AG04449 (cell line): ENCODE results near the gene SDHB.

Experiments
- CTCF ChIA-PET: fragments of 350-600 bp; formaldehyde crosslinking; extraction: SDS; loops from one replicate; lab custom pipeline; 2021; ENCODE audit warnings: antibody characterized with exemption; lab: Yijun Ruan, JAX
- POLR2A ChIA-PET: fragments of 400-600, 350-600 bp; formaldehyde crosslinking; extraction: SDS; loops from one replicate; lab custom pipeline; 2020; ENCODE audit warnings: antibody characterized with exemption, inconsistent platforms; lab: Yijun Ruan, JAX
- DNase-seq: peaks from one replicate; pipeline ENCODE4 v3.0.0-alpha.2; 2010; ENCODE audit warnings: low read depth, low spot score
- H3K4me3 ChIP-seq: 2 replicates; pipeline ENCODE4 v1.5.1; 2011; ENCODE audit warnings: low read depth, mild to moderate bottlenecking, control low read depth, low read length
- CTCF ChIP-seq: IDR thresholded peaks from one replicate; pipeline ENCODE4 v1.5.1; 2011; ENCODE audit warnings: mild to moderate bottlenecking, moderate library complexity, low read length, control low read depth, inconsistent platforms; ENCODE audit not compliant: insufficient read depth; ENCODE audit errors: missing control alignments

Gene SDHB

GRCh38 chr1:16986113-16986512, 67.7 kb downstream of the SDHB start:
- H3K4me3 ChIP-seq = no peak overlapping the region
- ChIA-PET CTCF (interaction anchor here (1.7 to 2.7 kb wide), 3 partner anchors 9 to 60 kb away, joined by 8 to 10 read pairs (median 8); no protein-coding TSS in a partner anchor), POLR2A (no interaction called here)
- no peak for TF ChIP-seq CTCF
- no peak for DNase-seq

GRCh38 chr1:16984717-16985116, 69.1 kb downstream of the SDHB start:
- CTCF ChIA-PET = interaction anchor here (1.9 kb wide), 1 partner anchor 24 kb away, joined by 7 read pairs; no protein-coding TSS in a partner anchor
- POLR2A ChIA-PET = interaction anchor here (1.1 to 1.2 kb wide), 2 partner anchors 15 to 19 kb away, joined by 3 read pairs; no protein-coding TSS in a partner anchor
- H3K4me3 ChIP-seq = no peak overlapping the region
- no peak for DNase-seq
- no peak for TF ChIP-seq CTCF

GRCh38 chr1:16983649-16984048, 70.2 kb downstream of the SDHB start:
- DNase-seq = no peak
- TF ChIP-seq CTCF = no peak
- ChIA-PET CTCF (interaction anchor here (1.6 kb wide), 1 partner anchor 32 kb away, joined by 5 read pairs; no protein-coding TSS in a partner anchor), POLR2A (no interaction called here)
- H3K4me3 ChIP-seq = no peak overlapping the region

GRCh38 chr1:16982902-16983301, 70.9 kb downstream of the SDHB start:
- CTCF ChIA-PET = interaction anchor here (1.6 to 5.5 kb wide), 2 partner anchors 22 to 31 kb away, joined by 5 to 38 read pairs; no protein-coding TSS in a partner anchor
- no peak for DNase-seq
- no peak overlapping the region for H3K4me3 ChIP-seq
- TF ChIP-seq CTCF = no peak
- POLR2A ChIA-PET = no interaction called here

GRCh38 chr1:16981269-16981849, 72.5 kb downstream of the SDHB start:
- ChIA-PET POLR2A (interaction anchor here (0.7 to 1.7 kb wide), 7 partner anchors 9 to 52 kb away, joined by 3 to 8 read pairs (median 3); no protein-coding TSS in a partner anchor), CTCF (interaction anchor here (0.6 to 5.5 kb wide), 7 partner anchors 9 to 443 kb away, joined by 3 to 38 read pairs (median 5); no protein-coding TSS in a partner anchor)
- DNase-seq = peak; percentile 87
- peak overlapping the region; percentile 76 for H3K4me3 ChIP-seq
- no peak for TF ChIP-seq CTCF
